Upper lobe of left lung (tissue), 6 donors: ENCODE measurements around the gene DCST2. TPM values are rescaled to one million over a fixed set of nuclear protein-coding genes. Genes with fewer than 3 reads are reported as not detected.

Experiments used
- ATAC-seq, 2 donors: fragments of 200-7000 bp; cut with Tn5 transposase; one replicate each; pipeline ENCODE4 v1.9.1; 2022; ENCODE audit warnings: mild to moderate bottlenecking in 2 of 2, moderate library complexity in 2 of 2; ENCODE audit not compliant: low FRiP score in 2 of 2
- DNase-seq, 2 donors: peaks; one replicate each; pipeline ENCODE4 v3.0.0-alpha.2; 2019 to 2020
- H3K27ac ChIP-seq, 4 donors: fragments of 200-600 bp; sonication (generic); one replicate each; pipeline ENCODE4 v1.5.1; 2016 to 2019
- H3K27me3 ChIP-seq, 4 donors: fragments of 200-600 bp; sonication (generic); one replicate each; pipeline ENCODE4 v1.5.1; 2017 to 2019
- H3K36me3 ChIP-seq, 4 donors: fragments of 200-600 bp; sonication (generic); one replicate each; pipeline ENCODE4 v1.5.1; 2016 to 2019
- H3K4me1 ChIP-seq, 4 donors: fragments of 200-600 bp; sonication (generic); one replicate each; pipeline ENCODE4 v1.5.1; 2018 to 2019
- H3K4me3 ChIP-seq, 4 donors: fragments of 200-600 bp; sonication (generic); one replicate each; pipeline ENCODE4 v1.5.1; 2017 to 2019; ENCODE audit warnings: mild to moderate bottlenecking in 2 of 4, moderate library complexity in 1 of 4
- H3K9me3 ChIP-seq, 4 donors: fragments of 200-600 bp; sonication (generic); one replicate each; pipeline ENCODE4 v1.5.1; 2018 to 2019
- EP300 ChIP-seq, 4 donors: sonication (generic); formaldehyde crosslinking; IDR thresholded peaks; one replicate each; pipeline ENCODE4 v1.5.1; 2017; ENCODE audit warnings: antibody characterized with exemption in 4 of 4, control low read depth in 2 of 4
- POLR2A ChIP-seq, 4 donors: fragments of 450-650 bp; IDR thresholded peaks; one replicate each; pipeline ENCODE4 v1.5.1; 2016 to 2017; ENCODE audit warnings: antibody characterized with exemption in 4 of 4, mild to moderate bottlenecking in 2 of 4
- POLR2AphosphoS5 ChIP-seq, 2 donors: sonication (generic); formaldehyde crosslinking; IDR thresholded peaks; one replicate each; pipeline ENCODE4 v1.5.1; 2017; ENCODE audit warnings: antibody characterized with exemption in 2 of 2
- WGBS, 2 donors: methylation state at CpG; one replicate each; pipeline ENCODE4 v1.1.5; 2017 to 2018; 5-methylcytosine and 5-hydroxymethylcytosine counted together
- total RNA-seq, 6 donors: library from RNA; depleted of rRNA in 4 of 6; stranded (reverse); fragments of >200 nt in 4 of 6; gene quantifications; one replicate each; pipeline versions ENCODE4 v1.1.0 to v1.2.1, GENCODE V29; 2016 to 2021
- TF ChIP-seq, protein P1 (sequence below), 6 experiments: fragments of 450-650 bp in 4 of 6; fragments of 200-600 bp in 2 of 6; sonication (generic) in 2 of 6; IDR thresholded peaks; one replicate each; pipeline ENCODE4 v1.5.1; 2016 to 2019; ENCODE audit warnings: antibody characterized with exemption in 6 of 6
- donor health status: DM: no; HTN: no; CAD: no; lungs with moderate emphysema.
- donor health status: DM: no; HTN: yes; CAD: no; lungs with severe emphysema.

Gene DCST2
- total RNA-seq, 6 donors from 2014 or later, result 0.49 to 2.1 (median 1.1) TPM

DNA sequence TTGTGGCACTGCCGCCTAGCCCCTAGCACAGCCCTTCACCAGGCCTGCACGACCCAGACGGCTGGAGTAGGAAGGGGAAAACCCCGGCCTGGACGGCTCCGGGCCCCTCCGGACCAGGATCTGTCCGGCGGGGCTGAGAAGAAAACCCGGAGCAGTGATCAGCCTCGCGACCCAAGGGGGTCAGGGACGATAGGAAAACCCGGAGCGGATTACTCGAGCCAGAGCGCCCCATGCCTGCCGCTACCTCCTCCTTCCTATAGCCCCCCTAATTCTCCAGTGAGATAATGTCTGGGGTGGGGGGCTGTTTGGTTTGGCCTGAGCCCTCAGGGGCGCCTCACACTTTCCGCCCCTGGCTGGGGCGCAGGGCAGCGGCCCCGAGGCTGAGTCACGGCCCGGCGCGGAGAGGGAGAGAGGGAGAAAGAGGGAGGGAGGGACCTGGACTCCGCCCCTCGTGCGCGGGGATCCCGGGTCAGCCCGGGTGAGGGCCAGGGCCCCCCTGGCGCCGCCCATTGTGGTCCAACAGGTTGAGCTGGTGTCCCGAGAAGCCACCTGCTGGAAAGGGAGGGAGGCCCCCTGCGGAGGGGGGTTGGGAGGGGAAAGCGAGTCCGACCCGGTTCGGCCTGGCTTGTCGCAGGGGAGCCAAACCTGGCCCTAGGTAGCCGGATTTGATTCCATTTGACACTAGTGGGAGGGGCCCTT, 32.7 kb downstream of the DCST2 start:
- WGBS, 2 donors, result 0 to 1% methylated on average over 11 to 39 of the region's 43 CpGs
- ATAC-seq (peak; percentile 80 to 88), DNase-seq (peak; percentile 95 to 96)
- TF ChIP-seq POLR2A (IDR thresholded peaks at IDR 0.05) (peak in 3 of 4 donors; percentile 56 to 94 (median 85)), POLR2AphosphoS5 (IDR thresholded peaks at IDR 0.05) (peak; percentile 62 to 84), EP300 (IDR thresholded peaks at IDR 0.05) (peak in 1 of 4 donors; percentile 68)
- TF ChIP-seq, protein P1, sequence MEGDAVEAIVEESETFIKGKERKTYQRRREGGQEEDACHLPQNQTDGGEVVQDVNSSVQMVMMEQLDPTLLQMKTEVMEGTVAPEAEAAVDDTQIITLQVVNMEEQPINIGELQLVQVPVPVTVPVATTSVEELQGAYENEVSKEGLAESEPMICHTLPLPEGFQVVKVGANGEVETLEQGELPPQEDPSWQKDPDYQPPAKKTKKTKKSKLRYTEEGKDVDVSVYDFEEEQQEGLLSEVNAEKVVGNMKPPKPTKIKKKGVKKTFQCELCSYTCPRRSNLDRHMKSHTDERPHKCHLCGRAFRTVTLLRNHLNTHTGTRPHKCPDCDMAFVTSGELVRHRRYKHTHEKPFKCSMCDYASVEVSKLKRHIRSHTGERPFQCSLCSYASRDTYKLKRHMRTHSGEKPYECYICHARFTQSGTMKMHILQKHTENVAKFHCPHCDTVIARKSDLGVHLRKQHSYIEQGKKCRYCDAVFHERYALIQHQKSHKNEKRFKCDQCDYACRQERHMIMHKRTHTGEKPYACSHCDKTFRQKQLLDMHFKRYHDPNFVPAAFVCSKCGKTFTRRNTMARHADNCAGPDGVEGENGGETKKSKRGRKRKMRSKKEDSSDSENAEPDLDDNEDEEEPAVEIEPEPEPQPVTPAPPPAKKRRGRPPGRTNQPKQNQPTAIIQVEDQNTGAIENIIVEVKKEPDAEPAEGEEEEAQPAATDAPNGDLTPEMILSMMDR (IDR thresholded peaks at IDR 0.05), result peak in 3 of 6 experiments; percentile 17 to 48 (median 33)
- H3K4me3 ChIP-seq, result peak overlapping the region; percentile 83 to 94 (median 92)
- H3K27me3 ChIP-seq, result no peaks in the 10 kb centered on the region
- peaks cover 34 to 46% (median 39%) of the 10 kb centered on the region in 4 donors for H3K4me1 ChIP-seq
- H3K36me3 ChIP-seq, result no peaks in the 10 kb centered on the region
- H3K27ac ChIP-seq, result peak overlapping the region; percentile 93 to 100 (median 96)
- H3K9me3 ChIP-seq, result no peaks in the 10 kb centered on the region

DNA sequence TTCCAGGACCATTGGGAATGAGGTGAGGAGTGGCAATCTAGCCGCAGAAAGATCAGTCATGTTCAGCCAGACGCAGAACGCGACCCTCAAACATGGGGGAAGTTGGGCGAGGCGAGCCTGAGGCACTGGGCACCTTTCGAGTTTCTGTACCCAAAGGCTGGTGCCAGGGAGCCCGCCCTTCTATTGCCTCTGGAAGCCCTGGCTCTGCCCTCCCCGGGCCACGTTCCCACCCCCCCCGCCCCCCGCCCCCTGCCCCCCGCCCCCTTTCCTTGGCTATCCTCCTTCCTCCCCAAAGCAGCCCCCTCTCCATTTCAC, 33.2 kb downstream of the DCST2 start:
- Histone ChIP-seq H3K27me3 (no peaks in the 10 kb centered on the region), H3K4me3 (peak overlapping the region; percentile 83 to 94 (median 92)), H3K27ac (peak overlapping the region; percentile 93 to 100 (median 96)), H3K9me3 (no peaks in the 10 kb centered on the region), H3K4me1 (peaks cover 29 to 41% (median 35%) of the 10 kb centered on the region in 4 donors), H3K36me3 (no peaks in the 10 kb centered on the region)
- DNase-seq (peak in 1 of 2 donors; percentile 67), ATAC-seq (no peak)
- TF ChIP-seq POLR2AphosphoS5 (IDR thresholded peaks at IDR 0.05) (no peak), POLR2A (IDR thresholded peaks at IDR 0.05) (no peak), EP300 (IDR thresholded peaks at IDR 0.05) (no peak)
- TF ChIP-seq, protein P1 (IDR thresholded peaks at IDR 0.05), result no peak
- 0 to 2% methylated on average over 1 to 13 of the region's 13 CpGs for WGBS, 2 donors

DNA sequence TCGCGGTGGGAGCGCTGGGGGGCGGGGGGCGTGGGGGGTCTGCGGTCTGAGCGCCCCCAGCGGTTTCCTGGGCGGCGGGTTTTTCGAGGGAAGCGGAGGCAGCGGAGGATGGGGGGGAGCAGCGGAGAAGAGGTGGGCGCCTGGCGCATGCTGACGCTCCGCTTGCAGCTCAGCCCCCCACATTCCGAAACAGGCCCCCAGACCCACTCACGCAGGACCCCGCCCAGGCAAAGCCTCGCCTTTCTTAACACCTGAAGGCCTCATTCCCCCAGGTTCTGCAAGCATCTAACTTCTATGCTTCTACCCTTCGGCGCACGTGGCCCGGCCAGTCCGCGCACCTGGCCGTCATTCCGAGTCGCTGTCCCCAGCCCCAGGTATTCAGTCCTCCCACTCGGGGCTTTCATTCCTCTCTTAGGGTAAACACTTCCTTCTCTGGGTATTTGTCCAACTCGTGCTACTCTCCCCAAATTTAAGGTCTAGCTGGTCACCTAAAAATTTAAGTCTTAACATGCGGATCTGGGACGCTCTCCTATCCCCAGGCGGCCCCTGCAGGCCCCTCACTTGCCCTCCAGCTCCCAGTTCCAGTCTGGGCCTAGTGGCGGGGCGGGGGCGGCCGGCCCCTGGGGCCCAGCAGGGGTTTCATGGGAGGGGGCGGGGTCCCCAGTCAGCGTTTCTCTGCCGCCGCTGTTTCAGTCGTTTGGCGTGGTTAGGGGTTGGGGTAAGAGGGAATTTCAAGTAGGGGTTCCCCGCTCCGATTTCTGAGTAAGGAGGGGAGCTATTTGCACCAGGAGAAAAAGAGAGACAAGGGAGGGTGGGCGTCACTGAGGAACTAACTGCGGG, 33.8 kb downstream of the DCST2 start:
- peaks cover 23 to 35% (median 31%) of the 10 kb centered on the region in 4 donors for H3K4me1 ChIP-seq
- 2% methylated on average over 27 to 43 of the region's 50 CpGs for WGBS, 2 donors
- H3K9me3 ChIP-seq, result no peaks in the 10 kb centered on the region
- ATAC-seq (no peak), DNase-seq (peak in 1 of 2 donors; percentile 86)
- peak overlapping the region; percentile 93 to 100 (median 96) for H3K27ac ChIP-seq
- H3K27me3 ChIP-seq, result no peaks in the 10 kb centered on the region
- peak overlapping the region; percentile 83 to 94 (median 92) for H3K4me3 ChIP-seq
- TF ChIP-seq EP300 (IDR thresholded peaks at IDR 0.05) (no peak), POLR2A (IDR thresholded peaks at IDR 0.05) (no peak), POLR2AphosphoS5 (IDR thresholded peaks at IDR 0.05) (no peak)
- TF ChIP-seq, protein P1 (IDR thresholded peaks at IDR 0.05), result no peak
- H3K36me3 ChIP-seq, result no peaks in the 10 kb centered on the region

DNA sequence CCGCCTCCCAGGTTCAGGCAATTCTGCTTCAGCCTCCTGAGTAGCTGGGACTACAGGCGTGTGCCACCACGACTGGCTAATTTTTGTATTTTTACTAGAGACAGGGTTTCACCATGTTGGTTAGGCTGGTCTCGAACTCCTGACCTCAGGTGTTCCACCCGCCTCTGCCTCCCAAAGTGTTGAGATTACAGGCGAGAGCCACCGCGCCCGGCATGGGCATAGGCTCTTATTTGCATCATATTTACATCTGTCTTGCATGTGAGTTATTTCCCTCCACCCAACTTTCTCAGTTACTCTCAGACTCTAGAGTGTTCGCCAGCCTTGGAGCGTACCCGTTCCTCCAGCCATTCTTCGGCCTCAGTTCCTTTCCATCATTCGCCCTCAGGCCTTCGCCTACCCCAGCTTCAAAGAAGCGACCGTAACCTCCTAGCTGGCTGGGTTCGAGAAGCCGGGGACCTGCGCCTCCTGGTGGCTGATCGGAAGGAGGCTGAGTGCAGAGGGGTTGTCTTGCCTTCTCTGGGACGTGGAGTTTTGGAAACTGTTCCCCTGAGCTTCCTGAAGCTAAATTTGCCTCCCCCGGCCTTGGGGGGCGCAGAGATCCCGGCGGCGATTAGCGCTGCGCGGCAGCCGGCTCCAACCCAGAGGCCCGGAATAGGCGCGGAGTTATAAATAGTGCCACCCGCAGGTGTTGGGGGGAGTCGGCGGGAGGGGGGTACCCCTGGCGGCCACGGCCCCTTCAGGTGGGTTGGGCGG, 34.6 kb downstream of the DCST2 start:
- peak overlapping the region; percentile 93 to 100 (median 96) for H3K27ac ChIP-seq
- peaks cover 16 to 27% (median 23%) of the 10 kb centered on the region in 4 donors for H3K4me1 ChIP-seq
- no peaks in the 10 kb centered on the region for H3K36me3 ChIP-seq
- no peak for ATAC-seq
- peak overlapping the region; percentile 2 to 94 (median 92) for H3K4me3 ChIP-seq
- no peaks in the 10 kb centered on the region for H3K9me3 ChIP-seq
- TF ChIP-seq, protein P1 (IDR thresholded peaks at IDR 0.05), result peak; percentile 68 to 84 (median 76)
- peak in 1 of 2 donors; percentile 8 for TF ChIP-seq POLR2AphosphoS5 (IDR thresholded peaks at IDR 0.05)
- TF ChIP-seq EP300 (IDR thresholded peaks at IDR 0.05), result no peak
- peak; percentile 68 to 86 for DNase-seq
- H3K27me3 ChIP-seq, result no peaks in the 10 kb centered on the region
- 11 to 21% methylated on average over 22 to 36 of the region's 40 CpGs for whole genome bisulfite sequencing, 2 donors
